ENCODE results near the gene WDR31.

The WDR31 gene

DNA sequence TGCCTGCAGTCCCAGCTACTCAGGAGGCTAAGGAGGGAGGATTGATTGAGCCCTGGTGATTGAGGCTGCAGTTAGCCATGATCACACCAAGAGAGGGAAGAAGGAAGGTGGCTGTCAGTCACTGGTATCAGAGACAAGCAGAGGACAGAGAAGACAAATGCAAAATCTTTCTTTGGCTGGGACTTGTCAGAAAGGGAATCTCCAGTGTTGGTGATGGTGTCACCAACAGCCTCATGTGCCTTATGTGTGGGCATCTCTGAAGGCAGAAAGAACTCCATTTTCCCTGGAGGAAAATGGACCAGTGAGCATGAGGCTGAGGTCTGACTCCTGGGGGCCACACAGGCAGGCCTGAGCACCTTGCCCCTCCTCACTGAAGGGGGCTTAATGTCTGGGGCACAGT is 24.8 kb downstream of the WDR31 start:
- peaks cover 0 to 2% (median 0%) of the 10 kb centered on the region in 3 experiments for H3K27me3 ChIP-seq (ENCODE audit: control insufficient read depth in 3 of 3, insufficient read depth in 3 of 3, low read depth in 1 of 3, low read length in 3 of 3)
- no peaks in the 10 kb centered on the region for H3K36me3 ChIP-seq (replicated peaks in 1 of 2; ENCODE audit: control insufficient read depth in 2 of 2, insufficient read depth in 2 of 2, low read length in 2 of 2)
- H3K79me1 ChIP-seq (ENCODE audit: low read depth, low read length), result no peaks in the 10 kb centered on the region
- no peak overlapping the region for H3K18ac ChIP-seq (ENCODE audit: low read length)
- H3K4me1 ChIP-seq (ENCODE audit: control insufficient read depth in 2 of 2, insufficient read depth in 1 of 2, low read depth in 1 of 2, low read length in 2 of 2), result peaks cover 2 to 9% of the 10 kb centered on the region in 2 donors
- H3K4ac ChIP-seq (ENCODE audit: low read length), result no peak overlapping the region
- no peak overlapping the region for H4K8ac ChIP-seq (ENCODE audit: low read depth, low read length)
- no peak overlapping the region for H3K9ac ChIP-seq (ENCODE audit: low read depth, low read length, poor library complexity)
- no peak overlapping the region for H3K4me2 ChIP-seq (ENCODE audit: insufficient read depth, low read length, poor library complexity, severe bottlenecking)
- DNase-seq (ENCODE audit: low spot score), result no peak
- H2AFZ ChIP-seq (ENCODE audit: low read length), result no peak overlapping the region
- no peak overlapping the region for H2BK120ac ChIP-seq (ENCODE audit: low read depth, low read length)
- H2BK5ac ChIP-seq (ENCODE audit: low read length), result no peak overlapping the region
- no peaks in the 10 kb centered on the region for H3K9me3 ChIP-seq (replicated peaks in 1 of 2; ENCODE audit: control insufficient read depth in 2 of 2, insufficient read depth in 1 of 2, low read depth in 1 of 2, low read length in 2 of 2)
- H2BK15ac ChIP-seq (ENCODE audit: low read length), result no peak overlapping the region
- H3K14ac ChIP-seq (ENCODE audit: low read length), result no peak overlapping the region
- no peak overlapping the region for H4K91ac ChIP-seq (ENCODE audit: low read depth, low read length, poor library complexity)
- no peak overlapping the region for H2BK12ac ChIP-seq (ENCODE audit: low read length)
- H3K4me3 ChIP-seq (ENCODE audit: low read length in 2 of 2), result no peak overlapping the region
- H3K27ac ChIP-seq (replicated peaks; ENCODE audit: low read length), result no peak overlapping the region
- H3K23ac ChIP-seq (ENCODE audit: low read depth, low read length, poor library complexity), result no peak overlapping the region
- H2AK5ac ChIP-seq (ENCODE audit: low read depth, low read length), result no peak overlapping the region

DNA sequence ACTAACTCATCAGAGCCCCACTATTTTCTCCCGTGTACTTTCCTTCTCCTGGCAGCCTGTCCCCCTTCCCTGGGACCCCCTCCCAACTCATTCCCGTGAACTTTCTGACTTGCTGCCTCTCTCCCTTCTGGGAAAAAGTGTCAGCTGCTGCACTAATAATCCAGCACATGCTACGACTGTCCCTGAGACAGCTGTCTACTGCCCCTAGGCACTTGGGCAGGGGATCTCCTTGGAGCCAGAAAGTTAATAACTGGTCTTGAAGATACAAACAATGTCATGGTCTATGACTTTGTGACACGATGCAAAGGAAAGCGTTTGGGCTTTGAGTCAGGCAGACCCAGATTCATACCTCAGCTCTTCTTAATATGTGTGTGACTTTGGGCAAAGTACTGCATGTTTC is 26.8 kb downstream of the WDR31 start:
- no peak overlapping the region for H3K27ac ChIP-seq (replicated peaks; ENCODE audit: low read length)
- no peak overlapping the region for H3K4me2 ChIP-seq (ENCODE audit: insufficient read depth, low read length, poor library complexity, severe bottlenecking)
- no peaks in the 10 kb centered on the region for H3K9me3 ChIP-seq (replicated peaks in 1 of 2; ENCODE audit: control insufficient read depth in 2 of 2, insufficient read depth in 1 of 2, low read depth in 1 of 2, low read length in 2 of 2)
- H3K36me3 ChIP-seq (replicated peaks in 1 of 2; ENCODE audit: control insufficient read depth in 2 of 2, insufficient read depth in 2 of 2, low read length in 2 of 2), result no peaks in the 10 kb centered on the region
- peaks cover 0 to 2% (median 0%) of the 10 kb centered on the region in 3 experiments for H3K27me3 ChIP-seq (ENCODE audit: control insufficient read depth in 3 of 3, insufficient read depth in 3 of 3, low read depth in 1 of 3, low read length in 3 of 3)
- H2AK5ac ChIP-seq (ENCODE audit: low read depth, low read length), result no peak overlapping the region
- no peaks in the 10 kb centered on the region for H3K79me1 ChIP-seq (ENCODE audit: low read depth, low read length)
- peaks cover 2 to 9% of the 10 kb centered on the region in 2 donors for H3K4me1 ChIP-seq (ENCODE audit: control insufficient read depth in 2 of 2, insufficient read depth in 1 of 2, low read depth in 1 of 2, low read length in 2 of 2)
- H2BK15ac ChIP-seq (ENCODE audit: low read length), result no peak overlapping the region
- no peak overlapping the region for H4K8ac ChIP-seq (ENCODE audit: low read depth, low read length)
- no peak overlapping the region for H2BK5ac ChIP-seq (ENCODE audit: low read length)
- H2BK120ac ChIP-seq (ENCODE audit: low read depth, low read length), result no peak overlapping the region
- no peak overlapping the region for H3K4me3 ChIP-seq (ENCODE audit: low read length in 2 of 2)
- no peak overlapping the region for H3K14ac ChIP-seq (ENCODE audit: low read length)
- H2BK12ac ChIP-seq (ENCODE audit: low read length), result no peak overlapping the region
- no peak overlapping the region for H3K18ac ChIP-seq (ENCODE audit: low read length)
- no peak overlapping the region for H4K91ac ChIP-seq (ENCODE audit: low read depth, low read length, poor library complexity)
- no peak overlapping the region for H3K23ac ChIP-seq (ENCODE audit: low read depth, low read length, poor library complexity)
- no CpG with 5 or more reads among the region's 5 CpGs for WGBS, 2 donors (ENCODE audit: extremely low coverage in 2 of 2, insufficient read length in 2 of 2, insufficient replicate concordance in 1 of 2)
- DNase-seq (ENCODE audit: low spot score), result no peak
- H3K9ac ChIP-seq (ENCODE audit: low read depth, low read length, poor library complexity), result no peak overlapping the region
- H3K4ac ChIP-seq (ENCODE audit: low read length), result no peak overlapping the region
- no peak overlapping the region for H2AFZ ChIP-seq (ENCODE audit: low read length)

DNA sequence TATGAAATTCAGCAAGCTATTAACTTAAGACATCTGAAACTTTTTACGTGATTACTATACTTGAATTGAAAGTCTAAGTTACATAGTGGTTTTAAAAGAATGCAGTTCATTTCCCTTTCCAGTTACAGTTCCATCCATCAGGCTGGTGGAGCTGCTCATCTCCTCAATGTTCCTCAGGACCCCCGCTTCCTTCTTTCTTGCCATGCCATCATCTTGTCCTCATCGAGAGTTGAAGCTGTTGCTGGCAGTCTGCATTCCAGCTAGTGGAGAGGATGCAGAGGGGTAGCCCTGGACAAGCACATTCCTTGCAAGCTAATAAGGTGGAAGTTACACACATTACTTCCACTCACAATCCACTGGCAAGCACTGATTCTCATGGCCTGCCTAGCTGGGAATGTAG is 28.1 kb downstream of the WDR31 start:
- Histone ChIP-seq H2AFZ (ENCODE audit: low read length) (no peak overlapping the region), H3K27me3 (ENCODE audit: control insufficient read depth in 3 of 3, insufficient read depth in 3 of 3, low read depth in 1 of 3, low read length in 3 of 3) (peaks cover 0 to 2% (median 0%) of the 10 kb centered on the region in 3 experiments), H3K4ac (ENCODE audit: low read length) (no peak overlapping the region), H4K8ac (ENCODE audit: low read depth, low read length) (no peak overlapping the region), H3K14ac (ENCODE audit: low read length) (no peak overlapping the region), H2BK15ac (ENCODE audit: low read length) (no peak overlapping the region), H2BK12ac (ENCODE audit: low read length) (no peak overlapping the region), H2BK120ac (ENCODE audit: low read depth, low read length) (no peak overlapping the region), H4K91ac (ENCODE audit: low read depth, low read length, poor library complexity) (no peak overlapping the region), H3K27ac (replicated peaks; ENCODE audit: low read length) (no peak overlapping the region), H2AK5ac (ENCODE audit: low read depth, low read length) (no peak overlapping the region), H3K18ac (ENCODE audit: low read length) (no peak overlapping the region), H3K9ac (ENCODE audit: low read depth, low read length, poor library complexity) (no peak overlapping the region), H3K9me3 (replicated peaks in 1 of 2; ENCODE audit: control insufficient read depth in 2 of 2, insufficient read depth in 1 of 2, low read depth in 1 of 2, low read length in 2 of 2) (no peaks in the 10 kb centered on the region), H3K23ac (ENCODE audit: low read depth, low read length, poor library complexity) (no peak overlapping the region), H3K4me1 (ENCODE audit: control insufficient read depth in 2 of 2, insufficient read depth in 1 of 2, low read depth in 1 of 2, low read length in 2 of 2) (peaks cover 2 to 13% of the 10 kb centered on the region in 2 donors), H2BK5ac (ENCODE audit: low read length) (no peak overlapping the region), H3K79me1 (ENCODE audit: low read depth, low read length) (no peaks in the 10 kb centered on the region), H3K4me3 (ENCODE audit: low read length in 2 of 2) (no peak overlapping the region), H3K36me3 (replicated peaks in 1 of 2; ENCODE audit: control insufficient read depth in 2 of 2, insufficient read depth in 2 of 2, low read length in 2 of 2) (no peaks in the 10 kb centered on the region), H3K4me2 (ENCODE audit: insufficient read depth, low read length, poor library complexity, severe bottlenecking) (no peak overlapping the region)
- WGBS, 2 donors (ENCODE audit: extremely low coverage in 2 of 2, insufficient read length in 2 of 2, insufficient replicate concordance in 1 of 2), result no CpG with 5 or more reads among the region's 3 CpGs
- DNase-seq (ENCODE audit: low spot score), result no peak

DNA sequence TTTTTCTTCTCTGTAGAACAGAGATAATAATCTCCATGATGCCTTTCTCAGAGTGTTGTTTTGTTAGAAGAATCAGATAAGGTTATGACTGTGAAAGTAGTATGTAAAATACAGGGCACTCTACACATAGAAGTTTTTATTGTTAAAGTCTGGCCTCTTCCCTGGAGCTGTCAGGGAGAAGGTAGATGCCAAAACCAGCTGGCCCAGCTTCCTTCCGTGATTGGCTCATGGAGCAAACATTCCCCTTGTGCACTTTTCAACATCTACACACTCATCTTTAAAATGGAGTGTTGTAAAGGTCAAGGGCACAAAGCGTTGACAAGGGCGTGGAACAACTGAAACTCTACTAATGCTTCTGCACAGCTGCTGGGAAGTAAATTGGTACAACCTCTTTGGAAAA is 29.5 kb downstream of the WDR31 start:
- DNase-seq (ENCODE audit: low spot score), result no peak
- Histone ChIP-seq H4K91ac (ENCODE audit: low read depth, low read length, poor library complexity) (no peak overlapping the region), H3K27me3 (ENCODE audit: control insufficient read depth in 3 of 3, insufficient read depth in 3 of 3, low read depth in 1 of 3, low read length in 3 of 3) (peaks cover 0 to 2% (median 0%) of the 10 kb centered on the region in 3 experiments), H3K14ac (ENCODE audit: low read length) (no peak overlapping the region), H3K4me2 (ENCODE audit: insufficient read depth, low read length, poor library complexity, severe bottlenecking) (no peak overlapping the region), H2BK12ac (ENCODE audit: low read length) (no peak overlapping the region), H3K79me1 (ENCODE audit: low read depth, low read length) (no peaks in the 10 kb centered on the region), H3K4me1 (ENCODE audit: control insufficient read depth in 2 of 2, insufficient read depth in 1 of 2, low read depth in 1 of 2, low read length in 2 of 2) (peaks cover 0 to 8% of the 10 kb centered on the region in 2 donors), H2AK5ac (ENCODE audit: low read depth, low read length) (no peak overlapping the region), H3K36me3 (replicated peaks in 1 of 2; ENCODE audit: control insufficient read depth in 2 of 2, insufficient read depth in 2 of 2, low read length in 2 of 2) (no peaks in the 10 kb centered on the region), H2BK120ac (ENCODE audit: low read depth, low read length) (no peak overlapping the region), H3K4ac (ENCODE audit: low read length) (no peak overlapping the region), H3K23ac (ENCODE audit: low read depth, low read length, poor library complexity) (no peak overlapping the region), H3K27ac (replicated peaks; ENCODE audit: low read length) (no peak overlapping the region), H2BK15ac (ENCODE audit: low read length) (no peak overlapping the region), H3K9me3 (replicated peaks in 1 of 2; ENCODE audit: control insufficient read depth in 2 of 2, insufficient read depth in 1 of 2, low read depth in 1 of 2, low read length in 2 of 2) (no peaks in the 10 kb centered on the region), H3K4me3 (ENCODE audit: low read length in 2 of 2) (peak overlapping the region in 1 of 2 donors; percentile 25), H2BK5ac (ENCODE audit: low read length) (no peak overlapping the region), H3K18ac (ENCODE audit: low read length) (no peak overlapping the region), H4K8ac (ENCODE audit: low read depth, low read length) (no peak overlapping the region), H3K9ac (ENCODE audit: low read depth, low read length, poor library complexity) (no peak overlapping the region), H2AFZ (ENCODE audit: low read length) (no peak overlapping the region)
- WGBS, 2 donors (ENCODE audit: extremely low coverage in 2 of 2, insufficient read length in 2 of 2, insufficient replicate concordance in 1 of 2), result no CpG with 5 or more reads among the region's 3 CpGs
